GM23248 (cell line): ENCODE results near the gene GADD45B. TPM values are rescaled to one million over a fixed set of nuclear protein-coding genes. Genes with fewer than 3 reads are reported as not detected.

ENCODE experiments used
- DNase-seq: peaks from one replicate; pipeline ENCODE4 v3.0.0-alpha.2; 2015
- H2AFZ ChIP-seq: fragments of 200-600 bp; sonication (generic); 2 replicates; pipeline ENCODE4 v1.6.1; 2016; ENCODE audit warnings: antibody characterized with exemption
- H3F3A ChIP-seq: fragments of 200-600 bp; sonication (generic); 2 replicates; pipeline ENCODE4 v1.6.1; 2016; ENCODE audit warnings: mild to moderate bottlenecking, antibody characterized with exemption, mixed run types; ENCODE audit not compliant: insufficient read depth
- H3K27ac ChIP-seq: fragments of 200-600 bp; sonication (generic); 2 replicates; pipeline ENCODE4 v1.5.1; 2016; ENCODE audit warnings: mild to moderate bottlenecking
- H3K27me3 ChIP-seq: fragments of 200-600 bp; sonication (generic); replicated peaks from 2 replicates; pipeline ENCODE4 v1.6.1; 2016; ENCODE audit warnings: mild to moderate bottlenecking; ENCODE audit not compliant: insufficient read depth
- H3K36me3 ChIP-seq: fragments of 200-600 bp; sonication (generic); 2 replicates; pipeline ENCODE4 v1.6.1; 2016; ENCODE audit warnings: low read depth, mild to moderate bottlenecking
- H3K4me1 ChIP-seq: fragments of 200-600 bp; sonication (generic); 2 replicates; pipeline ENCODE4 v1.6.1; 2016; ENCODE audit warnings: mild to moderate bottlenecking; ENCODE audit not compliant: insufficient read depth
- H3K4me2 ChIP-seq: fragments of 200-600 bp; sonication (generic); one replicate; pipeline ENCODE4 v1.6.1; 2016; ENCODE audit warnings: mild to moderate bottlenecking; ENCODE audit not compliant: unreplicated experiment
- H3K4me3 ChIP-seq: fragments of 200-600 bp; sonication (generic); 2 replicates; pipeline ENCODE4 v1.5.1; 2016; ENCODE audit warnings: mild to moderate bottlenecking
- H3K79me2 ChIP-seq: fragments of 200-600 bp; sonication (generic); 2 replicates; pipeline ENCODE4 v1.6.1; 2016; ENCODE audit warnings: mild to moderate bottlenecking; ENCODE audit not compliant: insufficient read depth
- H3K9ac ChIP-seq: fragments of 200-600 bp; sonication (generic); 2 replicates; pipeline ENCODE4 v1.6.1; 2016; ENCODE audit warnings: mild to moderate bottlenecking
- H3K9me2 ChIP-seq: fragments of 200-600 bp; sonication (generic); 2 replicates; pipeline ENCODE4 v1.6.1; 2016; ENCODE audit warnings: mixed run types, mild to moderate bottlenecking, moderate library complexity; ENCODE audit not compliant: insufficient read depth
- H3K9me3 ChIP-seq: fragments of 200-600 bp; sonication (generic); one replicate; pipeline ENCODE4 v1.6.1; 2017; ENCODE audit warnings: low read depth
- H4K20me1 ChIP-seq: fragments of 200-600 bp; sonication (generic); 2 replicates; pipeline ENCODE4 v1.6.0; 2016; ENCODE audit not compliant: insufficient read depth
- EZH2 ChIP-seq: fragments of 200-600 bp; sonication (generic); IDR thresholded peaks from 2 replicates; pipeline ENCODE4 v1.6.1; 2018; ENCODE audit warnings: antibody characterized with exemption, mild to moderate bottlenecking; ENCODE audit not compliant: insufficient read depth, poor library complexity, severe bottlenecking
- EZH2phosphoT487 ChIP-seq: fragments of 200-600 bp; sonication (generic); IDR thresholded peaks from 2 replicates; pipeline ENCODE4 v1.6.1; 2018; ENCODE audit warnings: antibody characterized with exemption, moderate library complexity, mild to moderate bottlenecking, low read depth; ENCODE audit not compliant: insufficient read depth
- WGBS, 2 experiments: methylation state at CpG; one replicate each; pipeline ENCODE4 v1.1.6; 2015 to 2017; ENCODE audit warnings: low lambda C conversion rate in 2 of 2, low coverage in 1 of 2; ENCODE audit errors: missing lambda C conversion rate in 2 of 2; 5-methylcytosine and 5-hydroxymethylcytosine counted together
- in situ Hi-C: fragments of 300-500 bp; cut with MboI; formaldehyde crosslinking; loops from 2 replicates; pipeline ENCODE4 v1.15.0; 2020
- polyA plus RNA-seq: library from polyadenylated mRNA; unstranded; fragments of >200 nt; fragmentation: Nextera tagmentation; extraction: Ambion mirVana; gene quantifications from 2 replicates; pipeline ENCODE4 v1.2.1, GENCODE V29; 2016
- total RNA-seq: library from RNA; depleted of rRNA; stranded (reverse); fragments of >200 nt; shearing (Covaris generic); gene quantifications from 2 replicates; pipeline ENCODE4 v1.2.3, GENCODE V29; 2014

The GADD45B gene
- total and polyA plus RNA-seq, 2 experiments from 2014 or later = 89.7 to 96.1 TPM

- in situ Hi-C loops = no loop called here
- no peaks in the 10 kb centered on the region for H3K9me2 ChIP-seq
- peaks cover 17% of the 10 kb centered on the region for H3K4me1 ChIP-seq
- H3K4me3 ChIP-seq = peak overlapping the region; percentile 89
- H3K79me2 ChIP-seq = peaks cover 34% of the 10 kb centered on the region
- H3F3A ChIP-seq = peaks cover 16% of the 10 kb centered on the region; the same call in 1 of the 2 replicates
- WGBS, 2 experiments = 16 to 20% methylated on average over 25 of the region's 25 CpGs
- H3K36me3 ChIP-seq = no peaks in the 10 kb centered on the region
- no peaks in the 10 kb centered on the region for H3K9me3 ChIP-seq
- peak overlapping the region; percentile 72 for H2AFZ ChIP-seq
- TF ChIP-seq EZH2phosphoT487 (no peak), EZH2 (no peak)
- H3K4me2 ChIP-seq = peak overlapping the region; percentile 70
- no peaks in the 10 kb centered on the region for H3K27me3 ChIP-seq
- no peaks in the 10 kb centered on the region for H4K20me1 ChIP-seq
- H3K27ac ChIP-seq = peak overlapping the region; percentile 92
- DNase-seq = peak; percentile 72
- peak overlapping the region; percentile 96 for H3K9ac ChIP-seq
Observed at GRCh38 chr19:2428321-2428690, 47.6 kb upstream of the GADD45B start.

DNA sequence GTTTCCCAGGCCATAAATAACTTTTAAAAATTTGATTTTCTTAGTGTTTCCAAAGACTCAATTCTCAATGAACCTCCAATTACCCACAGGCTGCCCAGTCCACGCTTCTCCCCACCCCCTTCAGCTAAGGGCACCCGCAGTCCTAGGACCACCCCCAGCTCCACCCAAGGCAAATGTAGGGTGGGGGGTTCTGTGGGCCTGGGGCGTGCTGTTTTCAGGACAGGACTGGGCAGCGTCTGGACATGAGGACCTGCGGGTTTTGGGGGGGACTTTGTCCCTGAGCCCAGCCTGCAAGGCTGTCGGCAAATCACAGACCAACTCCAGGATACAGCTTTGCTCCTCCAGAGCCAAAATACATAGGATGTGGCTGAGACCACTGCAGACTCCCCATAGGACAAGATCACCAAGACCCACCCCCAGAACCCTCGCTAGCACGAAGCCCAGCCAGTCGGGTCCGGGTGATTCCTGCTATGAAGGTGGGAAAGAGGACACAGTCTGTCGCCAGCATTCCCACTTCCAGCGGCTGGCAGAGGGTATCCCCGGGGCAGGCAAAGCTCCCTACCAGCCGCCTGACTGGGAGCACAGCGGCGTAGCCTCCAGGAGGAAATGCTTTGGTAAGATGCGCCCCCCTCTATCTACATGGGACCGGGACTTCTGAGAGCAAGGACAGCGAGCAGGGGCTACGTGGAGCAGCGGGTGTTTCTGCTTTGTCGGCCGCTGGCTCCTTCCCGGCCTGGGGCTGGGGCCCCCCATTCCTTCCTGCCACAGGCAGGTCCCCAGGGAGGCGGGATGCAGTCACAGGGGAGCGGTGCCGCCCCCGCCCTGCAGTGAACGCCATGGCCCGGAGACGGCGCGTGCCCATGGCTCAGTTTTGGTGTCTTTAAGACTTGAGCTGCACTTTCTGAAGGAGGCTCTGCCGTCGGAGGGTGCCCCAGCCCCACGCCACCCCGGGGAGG lies 46.9 kb upstream of the GADD45B start:
- no peak overlapping the region for H2AFZ ChIP-seq
- H3K9ac ChIP-seq = peak overlapping the region; percentile 96
- WGBS, 2 experiments = 72 to 77% methylated on average over 32 of the region's 37 CpGs
- no peaks in the 10 kb centered on the region for H3K27me3 ChIP-seq
- DNase-seq = no peak
- peaks cover 17% of the 10 kb centered on the region for H3K4me1 ChIP-seq
- TF ChIP-seq EZH2 (no peak), EZH2phosphoT487 (no peak)
- H3K4me2 ChIP-seq = peak overlapping the region; percentile 70
- no peaks in the 10 kb centered on the region for H3K9me2 ChIP-seq
- H3K9me3 ChIP-seq = no peaks in the 10 kb centered on the region
- peaks cover 29% of the 10 kb centered on the region for H3K79me2 ChIP-seq
- in situ Hi-C loops = no loop called here
- peak overlapping the region; percentile 92; the same call in 1 of the 2 replicates for H3K27ac ChIP-seq
- no peak overlapping the region for H3K4me3 ChIP-seq
- H3K36me3 ChIP-seq = no peaks in the 10 kb centered on the region
- H4K20me1 ChIP-seq = no peaks in the 10 kb centered on the region
- H3F3A ChIP-seq = peaks cover 16% of the 10 kb centered on the region; the same call in 1 of the 2 replicates

DNA sequence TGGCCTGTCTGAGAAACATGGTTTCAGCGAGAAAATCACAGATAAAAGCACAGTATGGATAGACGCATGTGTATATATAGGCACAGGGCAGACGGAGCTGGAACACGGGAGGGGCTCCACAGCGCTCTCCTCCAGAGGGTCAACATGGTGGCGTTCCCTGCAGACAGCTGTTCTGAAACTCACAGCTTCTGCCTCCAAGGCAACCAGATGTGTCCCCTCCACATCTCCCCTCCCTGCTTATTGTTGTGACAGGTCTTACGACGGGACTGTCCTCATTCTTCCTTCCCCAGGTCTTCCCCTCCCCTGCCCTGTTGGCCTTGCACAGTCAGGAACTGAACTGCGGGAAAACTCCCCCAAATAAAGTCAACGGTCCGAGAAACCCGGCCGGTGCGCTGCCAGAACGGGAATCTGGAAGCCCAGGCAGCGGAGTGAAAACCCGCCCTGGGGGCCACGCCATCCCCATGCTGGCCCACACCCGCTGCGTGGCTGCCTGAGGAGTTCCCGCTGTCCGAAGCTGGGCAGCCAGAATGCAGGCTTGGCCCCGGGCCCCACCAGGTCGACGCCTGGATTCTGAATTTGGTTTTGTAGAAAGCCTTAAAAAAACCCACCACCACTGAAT lies 45.9 kb upstream of the GADD45B start:
- H3K36me3 ChIP-seq = no peaks in the 10 kb centered on the region
- H3K4me2 ChIP-seq = no peak overlapping the region
- H3K27me3 ChIP-seq = no peaks in the 10 kb centered on the region
- peaks cover 17% of the 10 kb centered on the region for H3K4me1 ChIP-seq
- peaks cover 16% of the 10 kb centered on the region; the same call in 1 of the 2 replicates for H3F3A ChIP-seq
- no peak overlapping the region for H3K4me3 ChIP-seq
- no peaks in the 10 kb centered on the region for H4K20me1 ChIP-seq
- 91 to 92% methylated on average over 25 of the region's 25 CpGs for WGBS, 2 experiments
- no peaks in the 10 kb centered on the region for H3K9me3 ChIP-seq
- in situ Hi-C loops = no loop called here
- no peak overlapping the region for H3K27ac ChIP-seq
- TF ChIP-seq EZH2 (no peak), EZH2phosphoT487 (no peak)
- DNase-seq = no peak
- no peaks in the 10 kb centered on the region for H3K9me2 ChIP-seq
- H3K9ac ChIP-seq = no peak overlapping the region
- peaks cover 21% of the 10 kb centered on the region for H3K79me2 ChIP-seq
- H2AFZ ChIP-seq = no peak overlapping the region

DNA sequence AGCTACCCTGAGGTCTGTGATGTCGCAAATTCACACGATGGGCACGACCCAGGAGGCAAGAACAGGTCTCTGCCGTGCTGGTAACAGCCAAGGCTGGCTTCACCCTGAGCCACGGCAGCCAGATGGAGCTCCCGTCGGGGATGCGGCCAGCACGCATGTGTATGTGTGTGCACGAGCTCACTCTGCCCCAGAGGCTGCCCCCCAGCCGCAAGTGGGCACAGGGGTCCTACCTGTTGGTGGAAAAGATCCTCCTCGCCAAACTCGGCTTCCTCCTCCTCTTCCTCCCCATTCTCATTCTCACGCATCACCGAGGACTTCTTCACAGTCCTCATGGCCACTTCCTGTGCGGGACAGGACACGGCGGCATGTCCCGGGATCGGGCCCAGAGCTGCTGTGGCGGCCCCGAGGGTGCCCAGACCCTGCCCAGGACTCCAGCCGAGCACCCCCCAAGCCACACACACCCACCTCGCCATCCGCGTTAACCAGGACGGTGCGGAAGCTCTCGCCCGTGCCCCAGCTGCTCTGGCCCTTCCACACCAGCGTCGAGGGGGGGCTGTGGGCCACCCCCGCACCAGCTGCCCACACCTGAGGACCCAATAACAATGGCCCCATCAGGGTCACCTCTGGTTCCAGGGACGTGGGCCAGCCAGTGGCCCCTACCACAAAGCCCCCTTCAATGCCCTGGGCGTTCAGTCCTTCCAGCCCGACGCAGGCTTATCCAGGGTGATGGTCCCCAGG lies 44.4 kb upstream of the GADD45B start:
- Histone ChIP-seq H3K9me3 (no peaks in the 10 kb centered on the region), H3K27me3 (no peaks in the 10 kb centered on the region), H2AFZ (no peak overlapping the region), H3K27ac (no peak overlapping the region), H3K79me2 (peaks cover 9% of the 10 kb centered on the region), H3K4me2 (no peak overlapping the region), H3K4me1 (0 out of 2 replicates have a peak, but pooled peaks cover 7% of the 10 kb centered on the region), H3K9me2 (no peaks in the 10 kb centered on the region), H3F3A (peaks cover 16% of the 10 kb centered on the region; the same call in 1 of the 2 replicates), H4K20me1 (no peaks in the 10 kb centered on the region), H3K4me3 (no peak overlapping the region), H3K9ac (no peak overlapping the region), H3K36me3 (no peaks in the 10 kb centered on the region)
- DNase-seq = no peak
- 96 to 97% methylated on average over 35 to 37 of the region's 37 CpGs for WGBS, 2 experiments
- in situ Hi-C loops = no loop called here
- TF ChIP-seq EZH2phosphoT487 (no peak), EZH2 (no peak)
